PFSK-1 (cell line): ENCODE measurements around the gene SH3BGRL2.

Experiments
- FOXP2 ChIP-seq: optimal IDR thresholded peaks from 2 replicates; pipeline ENCODE3; 2011; ENCODE audit warnings: borderline replicate concordance, control low read depth, inconsistent platforms; ENCODE audit not compliant: insufficient read depth; ENCODE audit errors: extremely low read length, extremely low read depth
- POLR2AphosphoS5 ChIP-seq: IDR thresholded peaks from 2 replicates; pipeline ENCODE4 v1.6.1; 2012; ENCODE audit warnings: low read depth, mild to moderate bottlenecking, control low read depth, low read length, moderate library complexity
- REST ChIP-seq, 2 experiments: IDR thresholded peaks; 2 replicates each; pipeline versions ENCODE4 v1.6.1 to v1.8.0; 2011 to 2012; ENCODE audit warnings: low read depth in 2 of 2, low read length in 2 of 2, control low read depth in 1 of 2, inconsistent platforms in 1 of 2, mild to moderate bottlenecking in 1 of 2, moderate library complexity in 1 of 2; ENCODE audit not compliant: insufficient read depth in 1 of 2
- SIN3A ChIP-seq: IDR thresholded peaks from 2 replicates; pipeline ENCODE4 v1.6.1; 2012; ENCODE audit warnings: mild to moderate bottlenecking, low read length, moderate library complexity, borderline replicate concordance; ENCODE audit not compliant: insufficient read depth
- TAF1 ChIP-seq: IDR thresholded peaks from 2 replicates; pipeline ENCODE4 v1.6.1; 2012; ENCODE audit warnings: low read length, control low read depth, borderline replicate concordance; ENCODE audit not compliant: insufficient read depth

The SH3BGRL2 gene

DNA sequence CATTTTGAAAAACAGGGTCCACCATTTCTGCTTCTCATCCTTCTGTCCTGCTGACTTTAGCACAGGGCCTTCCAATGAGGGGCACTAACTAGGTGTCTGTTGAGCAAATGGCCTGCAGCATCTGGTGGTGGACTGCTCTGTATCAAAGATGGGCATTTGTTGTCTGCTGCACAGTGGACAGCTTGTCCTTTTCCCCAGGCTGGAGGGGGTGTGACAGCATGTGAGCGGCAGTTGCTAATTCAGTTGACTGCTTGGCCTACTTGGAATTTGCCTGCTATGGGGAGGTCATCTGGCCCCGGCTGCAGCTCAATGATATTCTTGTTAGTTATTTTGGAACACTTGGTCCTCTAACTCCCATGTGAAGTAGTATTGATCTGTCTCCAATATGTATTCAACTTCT, 93.7 kb downstream of the SH3BGRL2 start:
- TF ChIP-seq SIN3A (no peak), POLR2AphosphoS5 (no peak), FOXP2 (no peak), TAF1 (no peak), REST (IDR thresholded peaks at IDR 0.05; ENCODE audit: insufficient read depth in 1 of 2, low read depth in 2 of 2, low read length in 2 of 2) (no peak)

GRCh38 chr6:79731471-79731870, 100.3 kb downstream of the SH3BGRL2 start:
- TF ChIP-seq TAF1 (no peak), REST (IDR thresholded peaks at IDR 0.05; ENCODE audit: insufficient read depth in 1 of 2, low read depth in 2 of 2, low read length in 2 of 2) (no peak), SIN3A (no peak), FOXP2 (no peak), POLR2AphosphoS5 (no peak)

DNA sequence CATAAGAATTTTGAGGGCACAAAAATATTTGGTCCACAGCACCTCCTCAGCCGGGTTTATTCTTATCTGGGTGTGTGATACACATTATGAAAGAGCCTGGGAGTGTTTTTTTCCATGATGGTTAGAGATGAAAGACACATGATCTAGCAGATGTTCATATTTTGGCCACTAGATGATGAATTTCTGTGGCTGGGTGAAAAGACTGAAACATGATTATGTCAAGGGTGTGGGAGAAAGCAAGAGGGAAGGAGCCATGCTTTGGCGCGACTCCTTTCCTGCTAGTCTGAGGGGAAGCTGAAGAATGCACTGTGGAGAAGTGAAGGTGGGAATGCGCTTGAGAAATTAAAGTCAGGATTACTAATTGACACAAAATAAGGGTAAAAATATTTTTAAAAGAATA, 102.3 kb downstream of the SH3BGRL2 start:
- no peak for TF ChIP-seq REST (IDR thresholded peaks at IDR 0.05; ENCODE audit: insufficient read depth in 1 of 2, low read depth in 2 of 2, low read length in 2 of 2)
- no peak for TF ChIP-seq TAF1

GRCh38 chr6:79734374-79734773, 103.2 kb downstream of the SH3BGRL2 start:
- TF ChIP-seq REST (IDR thresholded peaks at IDR 0.05; ENCODE audit: insufficient read depth in 1 of 2, low read depth in 2 of 2, low read length in 2 of 2), result no peak

DNA sequence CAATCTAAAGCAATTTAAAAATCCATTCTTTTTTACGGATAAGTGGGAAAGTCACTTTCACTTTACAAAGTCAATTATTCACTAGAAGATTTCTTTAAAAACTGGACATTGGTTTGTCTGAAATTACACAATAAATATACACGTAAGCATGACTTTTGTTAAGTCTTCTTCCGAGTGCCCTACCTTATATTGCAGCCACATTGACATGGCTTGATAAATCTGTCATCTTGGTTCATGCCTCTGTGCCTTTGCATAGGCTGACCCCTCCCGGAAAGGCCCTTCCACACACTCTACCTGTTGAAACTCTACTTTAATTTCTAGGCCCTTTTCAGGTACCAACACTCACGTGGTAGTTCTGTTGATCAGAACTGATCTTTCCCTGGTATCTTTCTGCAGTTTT, 104.1 kb downstream of the SH3BGRL2 start:
- TF ChIP-seq POLR2AphosphoS5, result no peak
- TF ChIP-seq TAF1, result no peak

GRCh38 chr6:79737172-79737571, 106.0 kb downstream of the SH3BGRL2 start:
- TF ChIP-seq REST (IDR thresholded peaks at IDR 0.05; ENCODE audit: insufficient read depth in 1 of 2, low read depth in 2 of 2, low read length in 2 of 2) (no peak), SIN3A (no peak)
